GM18868 (cell line): Measurements from ENCODE around the gene ZNF70.

Experiments
- ATAC-seq: cut with Tn5 transposase; IDR thresholded peaks from one replicate; pipeline ENCODE4 v1.9.1; 2021; ENCODE audit warnings: mild to moderate bottlenecking, moderate library complexity; ENCODE audit not compliant: unreplicated experiment

ZNF70 gene

DNA sequence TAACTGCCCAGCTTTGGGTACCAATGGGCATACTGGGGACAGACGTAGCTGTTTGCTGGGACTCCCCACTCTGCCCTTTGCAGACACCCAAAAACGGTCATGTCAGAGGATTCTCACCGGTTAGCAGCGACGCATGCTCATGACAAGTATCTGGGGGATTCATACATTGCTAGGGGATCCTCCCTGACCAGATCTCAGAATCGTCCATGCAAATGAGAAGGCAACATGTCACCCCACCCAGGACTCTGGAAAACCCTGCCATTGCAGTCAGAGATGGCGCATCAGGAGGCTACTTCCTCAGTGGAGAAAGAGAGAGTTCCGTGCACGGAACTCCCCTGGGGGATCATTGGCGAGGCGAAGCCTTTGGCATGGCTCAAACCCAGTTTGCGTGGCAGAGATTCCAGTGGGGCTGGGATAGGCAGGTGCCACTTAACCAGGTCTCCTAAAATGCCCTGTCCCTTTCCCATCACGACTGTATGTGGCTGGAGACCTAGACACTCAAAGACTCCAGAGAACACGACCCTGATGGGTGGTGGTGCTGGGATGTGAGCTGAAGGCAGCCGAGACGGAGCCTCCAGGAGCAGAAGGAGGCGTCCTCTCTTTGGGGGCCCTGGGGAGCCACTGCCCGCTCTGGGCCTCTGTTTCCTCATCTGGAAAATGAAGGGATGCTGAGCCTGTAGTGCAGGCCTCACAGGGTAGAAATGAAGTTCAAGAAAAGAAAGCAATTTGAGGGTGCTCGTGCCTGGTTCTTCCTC, 55.2 kb downstream of the ZNF70 start:
- no peak for ATAC-seq

DNA sequence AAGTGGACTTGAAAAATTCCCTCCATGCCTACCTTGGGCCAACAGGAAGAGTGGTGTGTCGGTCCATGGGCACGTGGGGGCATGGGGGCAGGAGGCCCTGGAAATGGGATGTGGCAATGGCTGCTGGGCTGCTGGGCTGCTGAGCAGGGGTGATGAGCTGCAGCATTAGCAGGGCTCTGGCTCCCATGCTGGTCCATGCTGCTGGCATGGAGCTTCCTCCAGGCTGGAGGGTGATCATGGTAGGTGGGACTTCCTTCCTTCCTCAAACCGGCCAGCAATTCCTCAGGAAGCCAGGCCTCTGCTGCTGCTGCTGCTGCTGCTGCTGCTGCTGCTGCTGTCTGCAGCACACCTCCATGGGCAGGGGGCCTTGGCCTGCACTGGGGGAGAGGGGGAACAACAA, 55.8 kb downstream of the ZNF70 start:
- ATAC-seq, result no peak

DNA sequence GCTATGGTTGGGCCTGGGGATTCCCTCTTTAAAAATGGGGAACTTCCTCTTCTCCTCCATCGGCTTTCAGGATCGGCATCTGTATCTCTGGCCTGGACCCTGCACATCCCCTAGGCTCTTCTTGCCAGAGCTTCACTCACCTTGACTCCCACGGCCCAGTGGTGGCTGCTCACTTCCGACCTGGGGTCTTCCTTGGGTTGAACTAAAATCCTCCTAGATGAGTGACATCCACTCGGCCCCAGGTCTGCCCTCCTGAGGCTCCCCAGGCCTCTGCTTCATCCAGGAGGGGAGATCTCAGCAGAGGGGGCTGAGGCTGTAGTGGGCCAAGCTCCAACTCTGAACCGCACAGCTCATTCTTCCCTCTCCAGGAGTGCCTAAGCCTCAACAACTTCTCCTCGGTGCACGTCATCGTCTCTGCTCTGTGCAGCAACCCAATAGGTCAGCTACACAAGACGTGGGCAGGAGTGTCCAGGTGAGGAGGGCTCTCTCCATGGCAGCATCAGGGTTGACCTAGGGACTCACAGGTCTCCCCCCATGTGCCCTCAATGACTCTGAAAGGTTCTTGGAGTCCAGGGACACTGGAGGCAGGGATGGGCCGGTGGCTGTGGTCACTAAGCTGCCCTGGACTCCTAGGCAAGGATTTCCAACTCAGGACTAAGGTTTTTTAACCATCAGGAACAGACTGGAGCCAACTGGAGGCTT, 56.8 kb downstream of the ZNF70 start:
- ATAC-seq, result no peak

DNA sequence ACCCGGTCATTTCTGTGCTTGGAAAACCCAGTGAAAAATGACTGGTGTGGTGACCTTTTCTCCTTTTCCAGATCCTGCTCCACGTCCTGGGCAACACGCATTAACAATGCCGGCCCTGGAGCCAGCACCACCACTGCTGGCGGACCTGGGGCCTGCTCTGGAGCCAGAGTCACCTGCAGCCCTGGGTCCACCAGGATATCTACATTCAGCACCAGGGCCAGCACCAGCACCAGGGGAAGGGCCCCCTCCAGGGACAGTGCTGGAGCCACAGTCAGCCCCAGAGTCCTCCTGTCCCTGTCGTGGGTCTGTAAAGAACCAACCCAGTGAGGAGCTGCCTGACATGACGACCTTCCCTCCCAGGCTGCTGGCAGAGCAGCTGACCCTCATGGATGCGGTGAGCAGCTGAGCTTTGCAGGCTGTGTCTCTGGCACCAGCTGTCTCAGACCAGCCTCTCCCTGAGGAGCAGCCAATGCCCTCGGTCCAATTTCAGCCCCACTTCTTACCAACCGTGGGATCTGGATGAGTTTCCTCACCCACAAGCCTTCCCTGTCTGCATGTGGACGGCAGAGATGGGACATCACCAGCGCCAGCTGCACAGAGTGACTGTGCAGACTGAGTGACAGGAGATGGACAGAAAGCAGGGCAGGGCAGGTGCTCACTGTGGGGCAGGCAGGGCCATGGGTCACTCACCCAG, 58.2 kb downstream of the ZNF70 start:
- no peak for ATAC-seq

DNA sequence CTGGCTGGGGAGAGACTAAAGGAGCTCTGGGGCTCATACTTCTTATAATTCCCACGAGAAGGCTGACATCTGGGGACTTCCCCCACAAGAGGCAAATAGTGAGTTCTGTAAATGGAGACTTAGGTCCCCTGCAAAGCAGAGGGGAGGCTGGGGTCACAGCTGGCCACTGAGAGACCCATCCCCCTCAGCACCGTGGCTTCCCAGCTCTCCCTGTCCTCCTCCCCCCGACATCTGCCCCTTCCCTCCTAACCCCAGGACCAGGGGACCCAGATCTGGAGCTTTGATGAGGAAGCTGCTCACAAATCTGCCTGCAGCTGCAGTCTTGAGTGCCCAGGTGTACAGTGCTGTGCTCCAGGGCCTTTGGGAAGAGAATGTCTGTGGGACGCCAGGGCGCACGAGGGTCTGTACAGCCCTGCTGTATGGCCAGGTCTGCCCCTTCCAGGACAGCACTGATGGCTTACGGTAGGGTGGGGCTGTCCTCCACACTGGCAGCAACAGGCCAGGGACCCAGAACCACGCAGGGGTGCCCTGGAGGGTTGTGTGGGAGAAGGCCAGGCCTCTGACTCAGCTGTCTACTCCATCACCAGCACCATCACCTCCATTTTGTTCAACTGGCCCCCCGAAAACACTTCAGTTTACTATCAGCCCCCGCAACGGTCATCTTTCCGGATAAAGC, 59.0 kb downstream of the ZNF70 start:
- ATAC-seq, result no peak

DNA sequence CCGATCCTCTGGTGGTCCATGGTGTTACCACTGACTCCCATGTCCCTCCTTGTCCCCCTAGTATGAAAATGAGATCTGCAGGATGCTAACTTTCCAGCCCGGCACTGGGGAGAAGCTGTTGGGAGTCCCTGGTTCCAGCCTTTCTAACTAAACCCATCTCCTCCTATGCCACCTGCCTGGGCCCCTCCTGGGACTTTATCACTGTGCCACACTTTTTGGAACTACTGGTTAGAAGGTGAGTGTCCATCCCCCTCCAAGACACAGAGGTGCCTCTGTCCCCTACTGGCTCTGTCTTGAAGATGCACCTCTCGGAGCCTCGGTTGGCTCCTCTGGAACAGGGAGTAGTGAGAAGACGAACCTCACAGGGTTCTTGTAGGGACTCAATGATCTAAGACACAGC, 60.2 kb downstream of the ZNF70 start, which contains the start of gene RGL4:
Gene RGL4 (plus strand): TSS at position 301 of the 400 bp plus-strand sequence. CDS start 1,018 bp downstream, outside the sequence.
- ATAC-seq, result no peak

DNA sequence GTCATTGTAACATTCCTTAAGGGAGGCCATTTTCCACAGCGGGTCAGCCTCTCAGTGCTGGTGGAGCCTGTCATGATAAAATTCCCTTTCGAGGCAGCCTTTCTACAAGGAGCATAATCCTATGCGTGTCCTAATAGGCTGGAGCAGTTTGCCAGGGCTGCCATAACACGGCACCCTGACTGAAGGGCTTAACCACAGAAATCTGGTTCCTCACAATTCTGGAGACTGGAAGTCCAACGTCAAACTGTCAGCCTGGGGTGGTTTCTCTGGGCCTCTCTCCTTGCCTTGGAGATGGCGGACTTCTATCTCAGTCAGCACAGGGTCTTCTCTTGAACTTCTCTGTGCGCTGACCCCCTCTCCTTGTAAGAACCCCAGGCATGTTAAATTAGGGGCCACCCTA, 61.5 kb downstream of the ZNF70 start:
- ATAC-seq, result no peak
